ENCODE results near the gene CIC. TPM values are rescaled to one million over a fixed set of nuclear protein-coding genes. Genes with fewer than 3 reads are reported as not detected.

The CIC gene
- total RNA-seq, 6 experiments from 2014 or later = 67.6 to 75.4 (median 73.7) TPM

GRCh38 chr19:42285541-42285941, 16.5 kb downstream of the CIC start:
- Mint-ChIP-seq H3K27me3 (ENCODE audit: insufficient read depth) (peaks cover 3% of the 10 kb centered on the region), H3K9me3 (no peaks in the 10 kb centered on the region), H3K27ac (peak overlapping the region; percentile 68), H3K4me3 (peak overlapping the region; percentile 87), H3K4me1 (ENCODE audit: low read depth) (peaks cover 20% of the 10 kb centered on the region), H3K36me3 (ENCODE audit: low read depth) (no peaks in the 10 kb centered on the region)
- no peak; the same call in none of the 2 replicates for TF ChIP-seq CTCF (IDR thresholded peaks at IDR 0.05)
- no peak for DNase-seq

GRCh38 chr19:42285988-42286348, 16.9 kb downstream of the CIC start:
- no peaks in the 10 kb centered on the region for H3K36me3 Mint-ChIP-seq (ENCODE audit: low read depth)
- H3K4me1 Mint-ChIP-seq (ENCODE audit: low read depth) = peaks cover 20% of the 10 kb centered on the region
- peak overlapping the region; percentile 46 for H3K27ac Mint-ChIP-seq
- TF ChIP-seq CTCF (IDR thresholded peaks at IDR 0.05) = no peak; the same call in 1 of the 2 replicates
- H3K27me3 Mint-ChIP-seq (ENCODE audit: insufficient read depth) = peaks cover 3% of the 10 kb centered on the region
- no peaks in the 10 kb centered on the region for H3K9me3 Mint-ChIP-seq
- peak overlapping the region; percentile 87; the same call in 1 of the 2 replicates for H3K4me3 Mint-ChIP-seq
- no peak for DNase-seq

GRCh38 chr19:42286349-42287016, 17.4 kb downstream of the CIC start:
- Mint-ChIP-seq H3K27me3 (ENCODE audit: insufficient read depth) (peaks cover 3% of the 10 kb centered on the region), H3K4me1 (ENCODE audit: low read depth) (peaks cover 20% of the 10 kb centered on the region), H3K27ac (peak overlapping the region; percentile 46), H3K9me3 (no peaks in the 10 kb centered on the region), H3K4me3 (peak overlapping the region; percentile 52), H3K36me3 (ENCODE audit: low read depth) (peaks cover 1% of the 10 kb centered on the region; the same call in 1 of the 2 replicates)
- no peak for DNase-seq
- no peak for TF ChIP-seq CTCF (IDR thresholded peaks at IDR 0.05)

- Mint-ChIP-seq H3K4me3 (no peak overlapping the region; the same call in 1 of the 2 replicates), H3K27ac (no peak overlapping the region), H3K9me3 (no peaks in the 10 kb centered on the region), H3K27me3 (ENCODE audit: insufficient read depth) (peaks cover 2% of the 10 kb centered on the region), H3K4me1 (ENCODE audit: low read depth) (peaks cover 20% of the 10 kb centered on the region), H3K36me3 (ENCODE audit: low read depth) (peaks cover 6% of the 10 kb centered on the region; the same call in 1 of the 2 replicates)
- TF ChIP-seq CTCF (IDR thresholded peaks at IDR 0.05) = no peak
- no peak for DNase-seq
Observed at GRCh38 chr19:42287017-42287826, 18.2 kb downstream of the CIC start.

GRCh38 chr19:42287827-42288107, 18.7 kb downstream of the CIC start:
- H3K4me1 Mint-ChIP-seq (ENCODE audit: low read depth) = peaks cover 20% of the 10 kb centered on the region
- H3K4me3 Mint-ChIP-seq = no peak overlapping the region
- peaks cover 2% of the 10 kb centered on the region for H3K27me3 Mint-ChIP-seq (ENCODE audit: insufficient read depth)
- TF ChIP-seq CTCF (IDR thresholded peaks at IDR 0.05) = no peak
- no peak overlapping the region for H3K27ac Mint-ChIP-seq
- peaks cover 6% of the 10 kb centered on the region; the same call in 1 of the 2 replicates for H3K36me3 Mint-ChIP-seq (ENCODE audit: low read depth)
- no peaks in the 10 kb centered on the region for H3K9me3 Mint-ChIP-seq
- no peak for DNase-seq
